GM21619 (cell line): ENCODE data around the gene PMPCA.
"Not testable (repeated sequence)": the region's sequence is repeated elsewhere in the genome, so short reads cannot be mapped to it uniquely, and the experiment has no call there.

Source experiments
- ATAC-seq: cut with Tn5 transposase; IDR thresholded peaks from one replicate; pipeline ENCODE4 v1.9.1; 2021; ENCODE audit not compliant: unreplicated experiment

PMPCA gene

DNA sequence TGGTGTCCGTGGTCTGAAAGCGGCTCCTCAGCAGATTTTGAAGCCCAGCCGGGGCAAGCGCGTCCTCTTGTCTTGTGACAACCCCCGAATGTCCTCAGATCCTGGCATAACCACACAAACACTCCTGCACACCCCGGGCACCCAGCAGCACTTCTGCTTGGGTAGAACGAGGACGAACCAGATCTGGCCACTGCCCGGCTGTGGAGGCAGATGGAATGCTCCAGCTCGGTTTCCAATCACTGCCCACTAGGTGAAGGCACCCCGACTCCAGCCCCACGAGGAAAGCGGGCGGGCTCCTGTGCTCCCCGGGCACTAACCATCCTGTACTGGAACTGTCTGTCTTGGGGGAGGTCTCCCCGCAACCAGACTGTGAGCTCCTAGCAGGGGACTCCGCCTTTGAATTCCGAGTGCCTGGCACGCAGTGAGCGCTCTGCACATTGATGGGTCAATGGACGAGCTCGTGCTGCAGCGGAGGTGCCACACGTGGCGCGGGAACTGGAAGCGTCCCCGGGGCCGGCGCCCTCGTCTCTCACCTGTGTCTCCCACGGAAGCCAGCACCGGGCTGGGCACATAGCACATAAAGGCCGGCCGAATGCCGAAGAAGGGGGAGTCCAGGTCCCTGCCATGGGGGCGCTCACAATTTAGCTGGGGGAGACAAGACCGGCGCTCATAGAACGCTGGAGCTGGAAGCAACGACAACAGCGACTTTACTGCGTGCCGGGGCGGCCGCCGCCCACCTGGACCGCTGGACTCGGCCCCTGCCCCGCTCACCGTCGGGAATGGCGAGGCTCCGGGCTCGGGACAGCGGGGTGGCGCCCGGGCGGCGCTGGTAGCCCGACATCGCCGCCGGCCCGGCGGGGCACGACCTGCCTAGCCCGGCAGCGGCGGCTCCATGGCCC, 652 bp upstream of the PMPCA start:
- ATAC-seq, result peak; percentile 32

DNA sequence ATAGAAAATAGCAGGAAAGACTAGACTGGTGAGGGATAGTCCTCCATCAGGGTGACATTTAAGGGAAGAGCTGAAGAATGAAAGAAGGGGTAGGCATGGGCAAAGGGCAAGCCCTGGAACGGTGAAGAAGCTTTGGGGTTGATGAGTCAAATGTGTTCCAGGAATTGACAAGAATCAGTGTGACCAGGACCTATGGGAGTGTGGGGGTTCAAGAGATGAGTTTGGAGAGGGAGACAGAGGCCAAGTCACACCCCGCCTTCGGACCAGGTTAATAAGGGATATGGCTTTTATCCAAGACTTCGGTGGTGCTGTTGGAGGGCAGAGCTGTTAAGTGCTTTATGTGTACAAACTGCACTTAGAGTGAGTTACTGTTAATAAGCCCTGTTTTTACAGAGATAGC, 920 bp downstream of the PMPCA start:
- no peak for ATAC-seq

DNA sequence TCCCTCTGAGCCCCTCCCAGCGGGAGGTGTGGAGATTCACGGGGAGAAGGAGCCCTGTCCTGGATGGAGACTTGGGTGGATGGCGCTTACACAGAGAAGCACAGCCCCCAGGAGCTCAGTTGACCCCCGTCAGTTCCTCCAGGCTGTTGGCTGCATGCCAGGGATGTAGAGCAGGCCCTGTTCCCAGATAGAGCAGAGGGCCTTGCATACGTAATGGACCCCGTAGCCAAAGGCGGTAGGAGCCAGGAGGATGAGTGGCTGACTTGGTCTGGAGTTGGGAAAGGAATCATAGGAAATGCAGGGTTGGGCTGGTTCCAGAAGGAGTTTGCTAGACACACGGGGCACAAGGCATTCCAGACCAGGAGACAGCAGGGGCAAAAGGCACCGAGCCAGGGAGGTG, 2.5 kb downstream of the PMPCA start:
- ATAC-seq, result no peak

DNA sequence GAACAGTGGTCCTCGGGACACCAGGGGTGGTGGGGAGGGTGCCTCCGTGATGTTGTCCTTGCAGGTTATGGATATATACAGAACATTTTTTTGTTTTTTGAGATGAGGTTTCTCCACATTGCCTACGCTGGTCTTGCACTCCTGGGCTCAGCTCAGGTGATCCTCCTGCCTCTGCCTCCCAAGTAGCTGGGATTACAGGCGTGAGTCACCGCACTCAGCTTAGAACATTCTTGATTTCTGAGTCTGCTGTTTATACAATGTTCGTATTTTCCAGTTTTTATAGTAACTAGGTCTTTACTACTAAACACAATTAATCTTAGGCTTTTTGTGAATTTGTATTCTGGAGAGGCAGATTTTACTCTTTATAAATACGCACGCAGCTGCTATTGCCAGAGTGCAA, 6.0 kb downstream of the PMPCA start:
- no peak for ATAC-seq

DNA sequence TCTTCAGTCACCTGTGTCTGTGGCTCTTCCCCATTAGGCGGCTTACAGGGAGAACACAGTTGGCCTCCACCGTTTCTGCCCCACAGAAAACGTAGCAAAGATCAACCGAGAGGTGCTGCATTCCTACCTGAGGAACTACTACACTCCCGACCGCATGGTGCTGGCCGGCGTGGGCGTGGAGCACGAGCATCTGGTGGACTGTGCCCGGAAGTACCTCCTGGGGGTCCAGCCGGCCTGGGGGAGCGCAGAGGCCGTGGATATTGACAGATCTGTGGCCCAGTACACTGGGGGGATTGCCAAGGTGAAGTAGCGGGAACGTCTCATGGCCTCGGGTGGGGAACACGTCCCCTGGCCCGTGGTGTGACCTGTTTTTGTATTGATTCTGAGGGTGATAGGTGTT, 6.5 kb downstream of the PMPCA start:
- ATAC-seq, result no peak

DNA sequence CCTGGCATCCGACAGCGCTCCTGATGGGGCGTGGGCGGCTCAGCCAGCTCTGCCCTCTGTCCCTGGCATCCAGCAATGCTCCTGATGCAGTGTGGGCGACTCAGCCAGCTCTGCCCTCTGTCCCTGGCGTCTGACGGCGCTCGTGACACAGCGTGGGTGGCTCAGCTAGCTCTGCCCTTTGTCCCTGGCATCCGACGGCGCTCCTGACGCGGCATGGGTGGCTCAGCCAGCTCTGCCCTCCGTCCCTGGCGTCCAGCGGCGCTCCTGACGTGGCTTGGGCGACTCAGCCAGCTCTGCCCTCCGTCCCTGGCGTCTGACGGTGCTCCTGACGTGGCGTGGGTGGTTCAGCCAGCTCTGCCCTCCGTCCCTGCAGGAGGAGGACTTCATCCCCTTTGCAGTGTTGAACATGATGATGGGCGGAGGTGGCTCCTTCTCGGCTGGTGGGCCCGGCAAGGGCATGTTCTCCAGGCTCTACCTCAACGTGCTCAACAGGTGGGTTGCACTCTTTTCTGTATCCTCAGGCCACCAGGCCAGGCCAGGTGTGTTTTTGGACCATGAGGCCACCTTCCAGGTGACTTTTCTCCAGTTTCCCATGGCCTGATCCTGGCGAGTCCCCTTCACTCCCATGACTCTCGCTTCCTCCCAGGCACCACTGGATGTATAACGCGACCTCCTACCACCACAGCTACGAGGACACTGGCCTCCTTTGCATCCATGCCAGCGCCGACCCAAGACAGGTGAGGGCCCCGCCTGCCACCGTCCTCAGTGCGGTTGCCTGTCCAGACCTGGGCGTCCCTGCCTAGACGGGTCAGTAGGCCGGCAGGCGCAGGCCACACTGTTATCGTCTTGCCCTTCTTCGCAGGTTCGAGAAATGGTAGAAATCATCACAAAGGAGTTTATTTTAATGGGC, 8.0 kb downstream of the PMPCA start:
- ATAC-seq, result no peak

DNA sequence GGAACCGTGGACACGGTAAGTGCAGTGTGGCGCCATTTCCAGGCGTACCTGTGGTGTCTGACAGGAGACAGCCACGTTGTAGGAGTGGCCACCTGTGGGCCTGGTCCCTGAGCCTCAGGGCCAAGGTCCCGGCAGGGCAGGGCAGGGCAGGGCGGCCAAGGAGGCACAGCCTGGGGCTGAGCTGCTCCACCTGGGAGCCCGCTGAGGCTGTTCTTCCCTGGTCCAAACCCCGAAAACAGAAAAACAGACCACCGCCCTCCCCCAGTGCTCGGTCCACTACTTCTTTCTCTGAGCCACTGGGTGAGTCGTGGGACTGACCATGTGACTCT, 8.6 kb downstream of the PMPCA start:
- no peak for ATAC-seq

DNA sequence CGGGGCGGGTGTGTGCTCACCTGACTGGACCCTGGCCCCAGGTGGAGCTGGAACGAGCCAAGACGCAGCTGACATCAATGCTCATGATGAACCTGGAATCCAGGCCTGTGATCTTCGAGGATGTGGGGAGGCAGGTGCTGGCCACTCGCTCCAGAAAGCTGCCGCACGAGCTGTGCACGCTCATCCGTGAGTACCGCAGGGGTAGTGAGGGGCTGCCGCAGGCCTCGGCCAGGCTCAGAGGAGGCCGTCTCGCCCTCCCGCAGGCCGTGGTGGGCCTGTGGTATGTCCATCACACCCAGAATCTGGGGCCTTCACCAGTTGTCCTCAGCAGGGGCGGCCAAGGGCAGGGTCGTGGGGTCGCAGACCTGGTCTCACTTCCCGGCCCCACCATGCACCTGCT, 11.3 kb downstream of the PMPCA start:
- ATAC-seq, result no peak

DNA sequence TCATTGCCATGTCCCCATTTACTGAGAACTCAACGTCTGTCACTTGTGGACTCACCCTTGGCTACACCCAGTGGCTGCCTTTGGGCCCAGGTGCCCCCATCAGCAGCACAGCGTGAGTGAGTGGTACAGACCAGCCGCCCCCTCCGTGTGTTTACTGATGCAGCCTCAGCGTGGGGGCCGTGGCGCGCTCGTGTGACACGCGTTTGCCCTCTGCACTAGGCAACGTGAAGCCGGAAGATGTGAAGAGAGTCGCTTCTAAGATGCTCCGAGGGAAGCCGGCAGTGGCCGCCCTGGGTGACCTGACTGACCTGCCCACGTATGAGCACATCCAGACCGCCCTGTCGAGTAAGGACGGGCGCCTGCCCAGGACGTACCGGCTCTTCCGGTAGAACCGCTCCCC, 12.4 kb downstream of the PMPCA start:
- no peak for ATAC-seq

DNA sequence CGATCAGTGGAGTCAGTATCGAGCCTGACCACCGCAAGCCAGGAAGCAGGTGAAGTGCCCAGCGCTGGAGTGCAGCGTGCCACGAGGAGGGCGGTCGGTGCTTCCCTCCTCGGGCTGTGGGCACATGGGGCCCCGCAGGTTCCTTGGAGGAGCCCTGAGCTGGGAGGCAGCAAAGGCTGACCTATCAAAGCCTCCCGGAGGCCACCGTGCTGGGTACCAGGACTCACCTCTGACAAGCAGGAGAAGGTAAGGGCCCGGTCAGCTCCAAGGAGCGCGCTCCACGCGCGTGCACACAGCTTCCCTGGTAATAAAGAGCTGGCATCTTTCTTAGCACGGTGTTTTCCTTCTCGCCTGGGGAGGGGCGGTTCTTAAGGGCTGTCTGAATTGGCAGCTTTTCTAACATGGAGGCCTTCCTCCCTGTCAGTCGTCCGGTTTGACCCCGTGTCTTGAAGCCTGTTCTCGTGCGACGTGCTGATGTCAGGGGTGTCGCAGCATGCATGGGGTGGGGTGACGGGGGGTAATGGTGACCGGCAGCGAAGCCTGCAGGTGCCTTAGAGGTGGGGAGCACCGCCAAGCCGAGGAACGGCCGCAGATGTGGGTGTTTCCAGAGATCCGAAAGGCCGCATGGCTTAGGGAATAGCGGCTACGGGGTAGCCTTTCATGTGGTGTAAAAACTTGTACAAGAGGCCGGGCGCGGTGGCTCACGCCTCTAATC, 13.1 kb downstream of the PMPCA start:
- ATAC-seq, result no peak

DNA sequence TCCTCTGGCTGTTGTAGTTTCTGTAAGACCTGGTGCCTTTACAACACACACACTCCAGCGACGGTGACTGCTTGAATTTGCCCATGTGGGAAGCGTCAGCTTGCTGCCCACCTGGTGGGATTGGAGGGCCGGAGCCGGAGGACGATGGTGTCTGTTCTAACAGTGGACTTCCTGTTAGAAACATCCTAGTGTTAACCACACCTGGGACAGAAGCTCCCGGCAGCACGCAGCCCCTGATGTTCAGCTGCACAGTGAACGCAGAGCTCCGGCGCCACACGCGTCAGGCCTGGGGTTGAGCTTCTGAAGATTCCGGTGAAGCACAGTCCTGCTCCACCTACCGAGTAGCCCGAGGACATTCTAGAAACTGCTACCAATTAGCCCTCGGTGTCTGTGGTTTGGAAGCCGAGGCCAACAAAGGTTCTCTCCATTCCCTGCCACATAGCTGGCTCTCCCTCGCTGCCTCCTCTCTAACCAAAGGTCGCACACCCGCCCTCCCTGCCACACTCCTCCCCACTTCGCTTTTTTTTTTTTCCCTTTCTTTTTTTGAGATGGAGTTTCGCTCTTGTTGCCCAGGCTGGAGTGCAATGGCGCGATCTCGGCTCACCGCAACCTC, 14.4 kb downstream of the PMPCA start:
- ATAC-seq, result no peak

DNA sequence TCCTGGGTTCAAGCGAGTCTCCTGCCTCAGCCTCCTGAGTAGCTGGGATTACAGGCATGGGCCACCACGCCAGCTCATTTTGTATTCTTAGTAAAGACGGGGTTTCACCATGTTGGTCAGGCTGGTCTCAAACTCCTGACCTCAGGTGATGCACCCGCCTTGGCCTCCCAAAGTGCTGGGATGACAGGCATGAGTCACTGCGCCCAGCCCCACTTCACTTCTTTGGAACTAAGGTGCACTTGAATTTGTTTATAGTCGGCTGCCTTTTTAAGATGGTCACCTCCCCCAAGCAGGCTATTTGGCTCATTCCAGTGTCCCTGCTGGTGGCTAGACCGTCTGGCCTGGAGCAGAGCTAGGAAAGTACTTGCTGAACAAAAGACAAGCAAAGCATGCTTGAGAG, 14.9 kb downstream of the PMPCA start:
- not testable (repeated sequence) for ATAC-seq

DNA sequence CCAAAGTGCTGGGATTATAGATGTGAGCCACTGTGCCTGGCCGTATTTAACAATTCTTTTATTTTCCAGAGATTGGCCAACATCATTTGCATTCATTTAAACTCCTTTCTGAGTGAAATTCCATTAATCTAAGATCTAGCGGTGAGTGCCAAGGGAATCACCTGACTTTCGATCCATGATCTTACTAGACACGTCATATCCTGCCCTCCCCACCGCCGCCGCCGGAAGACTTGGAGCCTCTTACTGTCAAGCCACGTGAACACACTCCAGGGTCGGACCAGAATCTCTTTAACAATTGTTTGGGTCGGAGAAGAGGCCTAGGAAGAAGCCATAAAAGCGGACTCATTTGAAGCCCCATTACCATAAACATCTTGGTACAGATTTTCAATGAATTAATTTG, 16.3 kb downstream of the PMPCA start:
- no peak for ATAC-seq

DNA sequence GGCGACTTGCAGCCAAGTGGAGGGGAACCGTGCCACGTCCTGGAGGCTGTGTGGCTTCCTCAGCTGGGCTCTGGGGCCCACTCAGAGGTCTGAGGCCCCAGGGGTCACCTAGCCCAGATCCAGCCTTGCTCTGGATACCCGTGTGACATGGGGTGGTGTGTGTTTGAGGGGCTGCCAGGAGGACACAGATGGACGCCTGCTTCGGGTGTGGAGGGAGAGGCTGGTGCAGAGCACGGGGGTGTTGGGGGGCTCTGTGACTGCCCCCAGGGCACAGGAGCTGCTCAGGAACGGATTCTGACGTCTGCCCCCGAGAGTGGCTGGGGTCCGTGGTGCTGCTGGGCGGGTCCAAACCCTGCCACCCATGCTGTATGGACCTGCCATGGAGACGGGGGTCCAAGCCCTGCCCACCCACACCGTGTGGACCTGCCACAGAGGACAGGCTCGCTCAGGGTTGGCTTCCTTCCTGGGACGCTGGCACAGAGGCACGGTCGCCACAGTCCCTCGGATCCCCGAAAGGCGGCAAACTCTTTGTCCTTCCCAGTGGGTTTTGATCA, 18.7 kb downstream of the PMPCA start:
- ATAC-seq, result no peak

DNA sequence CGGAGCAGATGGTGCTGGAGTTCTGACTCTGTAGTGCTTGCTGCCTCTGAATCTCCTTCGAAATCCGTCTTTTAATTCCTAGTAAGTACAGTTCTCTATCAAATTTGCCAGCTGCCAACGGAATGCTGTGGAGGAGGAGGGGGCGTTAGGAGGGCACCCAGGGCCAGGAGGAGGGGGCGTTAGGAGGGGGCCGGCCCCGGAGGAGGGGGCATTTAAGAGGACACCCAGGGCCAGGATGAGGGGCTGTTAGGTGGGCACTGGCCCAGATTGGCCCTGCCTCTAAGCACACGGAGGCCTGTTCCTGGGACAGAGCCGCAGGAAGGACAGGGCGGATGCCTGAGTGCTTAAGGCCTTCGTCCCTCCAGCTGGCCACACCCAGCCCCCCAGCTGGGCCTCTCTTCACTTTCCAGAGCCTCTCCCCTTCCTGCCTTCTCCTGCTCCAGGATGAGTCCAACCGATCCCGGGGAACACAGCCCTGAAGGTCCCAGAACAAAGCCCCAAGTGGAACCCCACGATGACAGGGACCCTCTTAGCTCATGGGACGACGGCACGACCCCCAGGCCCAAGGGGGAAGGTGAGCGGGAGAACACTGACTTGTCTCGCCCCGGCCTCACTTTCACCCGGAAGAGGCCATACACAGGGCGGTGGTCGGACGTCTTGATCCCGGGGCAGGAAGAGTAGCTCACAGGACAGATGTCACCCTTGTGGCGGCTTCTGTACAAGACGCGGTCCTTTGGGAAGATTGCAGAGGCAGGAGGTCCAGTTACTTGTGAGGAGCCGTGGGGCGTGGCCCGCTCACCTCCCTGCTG, 19.4 kb downstream of the PMPCA start:
- no peak for ATAC-seq

DNA sequence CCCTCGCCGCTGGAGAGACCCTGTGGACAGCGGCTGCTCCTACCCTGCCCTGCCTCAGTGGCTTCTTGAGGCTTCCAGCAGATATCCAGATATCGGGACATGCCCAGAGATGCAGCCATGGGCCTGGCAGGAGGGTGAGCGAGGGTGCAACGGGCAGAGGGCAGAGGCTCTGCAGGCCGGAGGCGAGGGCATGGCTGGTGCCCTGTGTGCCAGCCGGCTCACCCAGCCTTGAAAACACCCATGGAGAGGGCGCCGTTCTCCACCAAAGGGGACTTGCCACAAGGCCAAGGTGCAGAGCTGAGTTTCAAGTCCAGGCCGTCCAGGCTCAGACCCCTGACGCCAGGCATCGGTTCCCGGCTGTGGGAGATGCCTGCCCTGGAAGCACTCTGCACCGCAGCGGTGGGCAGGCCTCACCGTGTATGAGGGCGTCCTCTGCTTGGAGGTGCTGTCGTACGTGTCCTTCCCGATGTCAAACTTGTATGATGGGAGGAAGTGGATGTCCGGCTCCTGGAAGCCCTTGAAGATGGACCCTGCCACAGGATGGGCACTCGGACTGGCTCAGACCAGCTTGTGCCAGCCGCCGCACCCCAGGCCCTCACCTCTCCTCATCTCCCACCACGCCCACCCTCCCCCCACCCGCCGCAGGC, 20.3 kb downstream of the PMPCA start:
- ATAC-seq, result no peak

DNA sequence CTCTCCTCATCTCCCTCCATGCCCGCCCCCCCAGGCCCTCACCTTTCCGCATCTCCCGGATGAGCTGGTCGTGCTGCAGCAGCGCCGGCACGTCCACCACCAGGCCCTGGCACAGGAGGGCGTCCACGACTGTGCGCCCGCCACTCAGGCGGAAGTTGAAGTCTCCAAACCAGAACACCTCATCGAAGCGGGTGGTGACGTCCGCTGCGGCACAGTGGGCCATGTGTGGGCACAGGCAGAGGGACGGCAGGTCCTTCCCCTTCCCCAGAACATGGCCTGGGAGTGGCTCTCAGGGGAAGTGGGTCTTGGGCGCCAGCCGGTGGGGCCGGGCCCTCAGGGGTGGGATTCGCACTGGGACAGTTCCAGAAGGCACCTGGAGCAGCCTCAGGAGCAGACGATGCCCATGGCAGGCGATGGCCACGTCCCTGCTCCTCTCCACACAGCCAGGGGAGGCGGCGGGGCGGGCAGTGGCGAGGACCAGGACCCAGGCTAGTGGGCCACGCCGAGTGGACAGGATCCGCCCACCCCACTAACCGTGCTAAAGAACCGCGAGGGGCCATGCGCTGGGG, 21.4 kb downstream of the PMPCA start:
- ATAC-seq, result no peak

DNA sequence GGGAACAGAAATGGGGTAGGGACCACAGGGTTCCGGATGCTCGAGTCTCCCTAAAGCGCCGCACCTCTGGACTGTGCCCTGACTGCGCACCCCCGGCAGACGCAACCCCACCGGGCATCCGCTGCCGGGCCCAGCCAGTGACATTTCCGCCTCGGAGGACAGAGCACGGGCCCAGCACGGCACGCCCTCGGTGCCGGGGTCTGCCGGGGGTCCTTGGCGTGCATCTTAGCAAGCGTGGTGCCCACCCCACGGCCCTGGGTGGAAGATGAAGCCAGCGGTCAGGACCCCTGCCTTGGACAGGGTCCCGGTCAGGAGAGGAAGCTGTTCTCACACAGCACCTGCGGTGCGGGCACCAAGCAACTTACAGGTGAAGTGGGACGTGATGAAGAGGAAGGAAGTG, 22.1 kb downstream of the PMPCA start:
- ATAC-seq, result no peak

DNA sequence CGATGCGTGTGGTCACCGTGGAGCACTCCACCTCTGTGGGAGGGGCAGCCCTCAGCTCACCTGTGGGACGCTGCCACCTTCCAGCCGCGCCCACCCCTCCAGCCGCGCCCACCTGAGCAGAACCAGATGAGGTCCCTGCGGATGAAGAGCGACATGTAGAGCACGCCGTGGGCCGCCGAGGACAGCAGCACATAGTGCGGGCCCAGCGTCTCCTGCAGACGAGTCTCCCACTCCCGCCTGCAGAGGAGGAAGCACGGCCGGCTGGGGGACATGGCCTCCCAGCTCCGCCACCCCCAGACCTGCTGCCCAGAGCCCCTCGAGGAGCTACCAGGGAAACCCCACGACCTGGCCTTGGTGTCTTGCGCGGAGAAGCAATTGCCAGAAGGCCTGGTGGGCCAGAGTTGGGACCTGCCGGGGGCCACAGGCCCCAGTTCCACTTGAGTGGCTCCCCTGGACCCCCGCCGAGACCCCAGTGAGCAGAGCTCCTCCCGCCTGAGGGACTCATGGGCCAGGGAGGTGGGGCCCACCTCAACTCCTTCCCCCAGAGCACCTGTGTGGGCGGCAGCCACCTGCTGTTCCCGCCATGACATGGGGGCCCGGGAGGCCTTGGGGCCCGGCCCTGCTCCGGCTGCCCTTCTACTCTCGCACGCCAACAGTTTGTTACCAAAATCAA, 22.7 kb downstream of the PMPCA start:
- ATAC-seq, result no peak
